Endothelial cell (in vitro differentiated cells): ENCODE data around the gene GAB2. TPM values are rescaled to one million over a fixed set of nuclear protein-coding genes. Genes with fewer than 3 reads are reported as not detected.

ENCODE experiments used
- DNase-seq: peaks from one replicate; pipeline ENCODE4 v3.0.0; 2021; ENCODE audit warnings: low spot score
- H3K27ac Mint-ChIP-seq: one replicate; pipeline ENCODE4 v1.8.0; 2021; ENCODE audit warnings: mixed read lengths, inconsistent platforms; ENCODE audit not compliant: unreplicated experiment
- H3K27me3 Mint-ChIP-seq: one replicate; pipeline ENCODE4 v1.8.0; 2021; ENCODE audit warnings: mild to moderate bottlenecking, moderate library complexity, mixed read lengths, inconsistent platforms; ENCODE audit not compliant: unreplicated experiment
- H3K36me3 Mint-ChIP-seq: one replicate; pipeline ENCODE4 v1.8.0; 2021; ENCODE audit warnings: mild to moderate bottlenecking, low read depth, mixed read lengths, inconsistent platforms; ENCODE audit not compliant: unreplicated experiment
- H3K4me1 Mint-ChIP-seq: one replicate; pipeline ENCODE4 v1.8.0; 2021; ENCODE audit warnings: mild to moderate bottlenecking, mixed read lengths, inconsistent platforms; ENCODE audit not compliant: unreplicated experiment
- H3K4me3 Mint-ChIP-seq: one replicate; pipeline ENCODE4 v1.8.0; 2021; ENCODE audit warnings: mild to moderate bottlenecking, mixed read lengths, inconsistent platforms; ENCODE audit not compliant: unreplicated experiment
- H3K9me3 Mint-ChIP-seq: one replicate; pipeline ENCODE4 v1.8.0; 2021; ENCODE audit warnings: mixed read lengths, inconsistent platforms; ENCODE audit not compliant: unreplicated experiment
- CTCF ChIP-seq: fragments of 200-600 bp; sonication (generic); IDR thresholded peaks from one replicate; pipeline ENCODE4 v1.5.0; 2021; ENCODE audit warnings: antibody characterized with exemption; ENCODE audit not compliant: unreplicated experiment
- total RNA-seq: library from RNA; stranded (reverse); fragmentation: NEBNext Ultra II Directional; extraction: Animal tissue kit (Norgen Biotek cat#: 25700); gene quantifications from one replicate; pipeline ENCODE4 v1.2.1, GENCODE V29; 2021; ENCODE audit not compliant: unreplicated experiment

GAB2 gene
- total RNA-seq, 1 donor from 2014 or later = 81.0 TPM

DNA sequence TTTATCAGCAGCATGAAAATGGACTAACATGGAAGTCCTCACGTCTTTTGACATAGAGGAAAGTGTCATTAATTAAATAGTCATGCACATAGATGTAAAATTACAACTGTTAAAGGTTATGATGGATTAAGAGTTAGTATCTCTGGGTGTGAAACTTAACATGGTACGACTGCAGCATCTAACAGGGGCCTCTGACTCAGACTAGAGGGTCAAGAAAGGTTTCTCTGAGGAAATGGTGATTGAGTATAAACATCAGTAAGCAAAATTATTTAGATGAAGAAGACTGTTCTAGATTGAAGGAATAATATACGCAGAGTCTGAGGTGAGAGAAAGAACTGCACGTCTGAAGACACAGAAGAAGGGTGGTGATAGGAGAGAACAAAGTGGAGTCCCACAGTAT lies 42.1 kb upstream of the GAB2 start:
- Mint-ChIP-seq H3K27me3 (peaks cover 5% of the 10 kb centered on the region), H3K36me3 (peaks cover 23% of the 10 kb centered on the region), H3K27ac (no peak overlapping the region), H3K4me3 (peak overlapping the region; percentile 47), H3K9me3 (no peaks in the 10 kb centered on the region), H3K4me1 (peaks cover 4% of the 10 kb centered on the region)
- DNase-seq = no peak
- TF ChIP-seq CTCF = no peak

- peaks cover 1% of the 10 kb centered on the region for H3K27me3 Mint-ChIP-seq
- no peak for TF ChIP-seq CTCF
- no peak overlapping the region for H3K4me3 Mint-ChIP-seq
- DNase-seq = no peak
- no peak overlapping the region for H3K27ac Mint-ChIP-seq
- no peaks in the 10 kb centered on the region for H3K9me3 Mint-ChIP-seq
- H3K4me1 Mint-ChIP-seq = peaks cover 4% of the 10 kb centered on the region
- peaks cover 13% of the 10 kb centered on the region for H3K36me3 Mint-ChIP-seq
Observed at GRCh38 chr11:78457448-78457847, 39.8 kb upstream of the GAB2 start.

DNA sequence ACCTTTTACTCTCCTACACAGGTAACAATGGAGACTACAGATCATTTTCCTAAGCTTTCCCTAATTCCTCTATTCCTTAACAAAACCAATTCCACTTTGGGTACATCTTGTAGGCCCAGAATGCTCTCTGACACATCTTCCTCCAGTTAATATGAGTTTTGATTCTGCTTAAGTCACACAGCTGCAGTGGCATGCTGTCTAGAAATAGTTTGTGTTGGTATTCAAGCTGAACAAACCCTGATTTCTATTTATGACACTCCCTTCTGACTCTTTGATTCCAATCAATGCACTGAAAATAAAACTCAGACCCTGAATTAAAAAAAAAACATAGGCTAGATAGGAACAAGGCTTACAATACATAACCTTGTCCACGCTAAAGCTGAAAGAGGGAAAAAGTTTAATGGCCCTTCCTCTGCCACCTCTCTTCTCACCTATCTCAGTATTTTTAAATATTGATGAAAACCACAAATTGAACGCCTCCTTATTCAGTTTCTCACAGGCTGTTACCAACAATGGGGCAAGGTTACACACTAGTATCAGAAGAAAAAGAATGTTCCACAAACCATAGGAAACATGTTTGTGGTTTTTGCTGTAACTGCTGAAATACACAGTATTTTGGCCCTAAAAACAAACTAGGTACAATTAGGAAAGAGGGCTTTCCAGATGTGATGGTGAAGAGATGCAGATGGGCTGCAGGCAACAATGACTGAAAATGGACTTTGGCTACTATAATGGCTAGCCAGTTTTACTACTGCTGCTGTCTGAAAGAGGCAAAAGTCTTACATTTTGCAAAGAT lies 35.7 kb upstream of the GAB2 start:
- no peak overlapping the region for H3K4me3 Mint-ChIP-seq
- no peaks in the 10 kb centered on the region for H3K36me3 Mint-ChIP-seq
- H3K9me3 Mint-ChIP-seq = no peaks in the 10 kb centered on the region
- TF ChIP-seq CTCF = no peak
- H3K27ac Mint-ChIP-seq = no peak overlapping the region
- H3K4me1 Mint-ChIP-seq = peaks cover 8% of the 10 kb centered on the region
- no peaks in the 10 kb centered on the region for H3K27me3 Mint-ChIP-seq
- DNase-seq = no peak

DNA sequence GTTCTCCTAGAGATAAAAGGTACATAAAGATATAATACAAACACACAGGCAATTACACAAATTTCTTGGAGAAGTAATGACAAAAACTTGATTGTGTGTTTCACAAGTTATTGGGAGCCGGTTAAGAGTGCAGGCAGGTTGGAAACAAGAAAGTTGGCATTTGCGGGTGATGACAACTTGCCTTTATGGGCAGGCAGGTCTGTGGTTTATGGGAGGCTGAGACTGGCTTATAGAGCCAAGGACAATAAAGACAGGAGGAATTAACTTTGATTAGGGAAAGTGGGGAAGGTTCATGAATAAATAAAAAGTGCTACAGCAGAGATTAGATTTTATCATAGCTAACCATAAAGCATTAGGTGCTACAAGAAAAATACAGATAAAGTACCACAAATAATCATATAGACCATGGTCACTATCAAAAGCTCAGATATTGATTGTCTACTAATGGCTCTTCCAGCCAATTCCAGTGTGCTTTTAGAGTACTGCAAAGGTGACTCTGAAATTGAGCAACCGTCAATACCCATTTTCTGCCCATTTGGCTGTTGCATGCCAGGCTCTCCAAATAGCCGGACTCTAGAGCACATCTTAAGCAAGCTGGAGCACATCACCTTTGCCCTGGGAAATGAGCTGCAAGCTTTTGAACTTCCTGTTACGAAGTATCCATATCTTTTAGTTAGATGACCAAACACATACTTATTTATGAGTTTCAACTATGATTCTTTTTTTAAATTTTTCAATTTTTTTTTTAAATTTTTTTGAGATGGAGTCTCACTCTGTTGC lies 33.9 kb upstream of the GAB2 start:
- no peaks in the 10 kb centered on the region for H3K9me3 Mint-ChIP-seq
- H3K27ac Mint-ChIP-seq = no peak overlapping the region
- peaks cover 8% of the 10 kb centered on the region for H3K4me1 Mint-ChIP-seq

More for the DNA sequence above, 33.9 kb upstream of the GAB2 start:
- TF ChIP-seq CTCF = no peak
- Mint-ChIP-seq H3K36me3 (no peaks in the 10 kb centered on the region), H3K27me3 (no peaks in the 10 kb centered on the region), H3K4me3 (no peak overlapping the region)
- no peak for DNase-seq
